ENCODE measurements around the gene GPR78.

GRCh38 chr4:8543623-8544022, 36.6 kb upstream of the GPR78 start:
- no peak for TF ChIP-seq CTCF (IDR thresholded peaks at IDR 0.05)
- no peak for TF ChIP-seq POLR2AphosphoS5 (IDR thresholded peaks at IDR 0.05; ENCODE audit: low read depth, low read length)
- TF ChIP-seq REST (IDR thresholded peaks at IDR 0.05; ENCODE audit: insufficient read depth in 1 of 2, low read depth in 2 of 2, low read length in 1 of 2): no peak
- no peak for TF ChIP-seq TCF7L2 (IDR thresholded peaks at IDR 0.05; ENCODE audit: low read depth, low read length)
